ENCODE results near the gene DAPK1.

DAPK1 gene

GRCh38 chr9:87670572-87671264 is 173.1 kb downstream of the DAPK1 start:
- Histone ChIP-seq H3K4me1 (ENCODE audit: control insufficient read depth, insufficient read depth, low read length) (no peaks in the 10 kb centered on the region), H3K27me3 (ENCODE audit: control insufficient read depth, insufficient read depth, low read length) (no peaks in the 10 kb centered on the region), H3K36me3 (ENCODE audit: control insufficient read depth, insufficient read depth, low read length) (peaks cover 4% of the 10 kb centered on the region), H3K9ac (ENCODE audit: low read length) (no peak overlapping the region), H3K27ac (ENCODE audit: low read depth, low read length) (no peak overlapping the region), H3K4me3 (ENCODE audit: low read length) (no peak overlapping the region)

DNA sequence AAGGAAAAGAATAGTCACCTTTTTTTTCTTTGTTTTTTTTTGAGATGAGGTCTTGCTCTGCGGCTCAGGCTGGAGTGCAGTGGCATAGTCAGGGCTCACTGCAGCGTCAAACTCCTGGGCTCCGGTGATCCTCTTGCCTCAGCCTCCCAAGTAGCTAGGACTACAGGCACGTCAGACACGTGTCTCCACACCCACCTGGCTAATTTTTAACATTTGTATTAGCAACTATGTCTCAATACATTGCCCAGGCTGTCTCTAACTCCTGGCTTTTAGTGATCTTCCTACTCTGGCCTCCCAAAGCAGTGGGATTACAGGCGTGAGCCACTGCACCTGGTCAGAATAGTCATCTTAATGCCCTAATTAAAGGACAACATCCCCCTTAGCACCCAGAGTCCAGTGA is 173.8 kb downstream of the DAPK1 start:
- no peaks in the 10 kb centered on the region for H3K4me1 ChIP-seq (ENCODE audit: control insufficient read depth, insufficient read depth, low read length)
- peaks cover 4% of the 10 kb centered on the region for H3K36me3 ChIP-seq (ENCODE audit: control insufficient read depth, insufficient read depth, low read length)
- H3K27ac ChIP-seq (ENCODE audit: low read depth, low read length) = no peak overlapping the region
- no peak overlapping the region for H3K4me3 ChIP-seq (ENCODE audit: low read length)
- no peak overlapping the region for H3K9ac ChIP-seq (ENCODE audit: low read length)
- no peaks in the 10 kb centered on the region for H3K27me3 ChIP-seq (ENCODE audit: control insufficient read depth, insufficient read depth, low read length)

DNA sequence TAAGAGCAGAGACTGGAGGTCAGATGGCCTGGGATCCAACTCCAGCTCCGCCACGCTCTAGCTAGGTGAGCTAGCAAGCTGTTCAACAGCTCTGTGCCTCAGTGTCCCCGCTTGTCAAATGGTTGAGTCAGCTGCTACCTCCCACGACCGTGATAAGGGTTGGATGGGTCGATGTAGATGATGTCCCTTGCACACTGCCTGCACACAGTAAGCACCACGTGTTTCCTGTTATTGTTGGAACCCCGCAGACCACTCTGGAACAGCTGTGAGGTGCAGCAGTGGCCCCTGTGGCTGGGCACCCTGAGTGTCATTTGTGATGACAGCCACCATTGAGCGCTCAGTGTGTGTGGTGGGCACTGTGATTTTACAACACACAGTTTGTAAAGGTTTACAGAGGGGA is 174.3 kb downstream of the DAPK1 start:
- H3K36me3 ChIP-seq (ENCODE audit: control insufficient read depth, insufficient read depth, low read length) = peaks cover 4% of the 10 kb centered on the region
- peaks cover 3% of the 10 kb centered on the region for H3K4me1 ChIP-seq (ENCODE audit: control insufficient read depth, insufficient read depth, low read length)
- H3K27me3 ChIP-seq (ENCODE audit: control insufficient read depth, insufficient read depth, low read length) = no peaks in the 10 kb centered on the region
- H3K4me3 ChIP-seq (ENCODE audit: low read length) = no peak overlapping the region
- H3K27ac ChIP-seq (ENCODE audit: low read depth, low read length) = no peak overlapping the region
- no peak overlapping the region for H3K9ac ChIP-seq (ENCODE audit: low read length)

- Histone ChIP-seq H3K4me1 (ENCODE audit: control insufficient read depth, insufficient read depth, low read length) (peaks cover 8% of the 10 kb centered on the region), H3K9ac (ENCODE audit: low read length) (no peak overlapping the region), H3K36me3 (ENCODE audit: control insufficient read depth, insufficient read depth, low read length) (peaks cover 4% of the 10 kb centered on the region), H3K27me3 (ENCODE audit: control insufficient read depth, insufficient read depth, low read length) (no peaks in the 10 kb centered on the region), H3K4me3 (ENCODE audit: low read length) (no peak overlapping the region), H3K27ac (ENCODE audit: low read depth, low read length) (no peak overlapping the region)
Observed at GRCh38 chr9:87672586-87672985, 174.9 kb downstream of the DAPK1 start.

- Histone ChIP-seq H3K9ac (ENCODE audit: low read length) (no peak overlapping the region), H3K4me1 (ENCODE audit: control insufficient read depth, insufficient read depth, low read length) (peaks cover 8% of the 10 kb centered on the region), H3K27ac (ENCODE audit: low read depth, low read length) (no peak overlapping the region), H3K36me3 (ENCODE audit: control insufficient read depth, insufficient read depth, low read length) (peaks cover 4% of the 10 kb centered on the region), H3K4me3 (ENCODE audit: low read length) (no peak overlapping the region), H3K27me3 (ENCODE audit: control insufficient read depth, insufficient read depth, low read length) (no peaks in the 10 kb centered on the region)
Observed at GRCh38 chr9:87673446-87674120, 175.9 kb downstream of the DAPK1 start.

DNA sequence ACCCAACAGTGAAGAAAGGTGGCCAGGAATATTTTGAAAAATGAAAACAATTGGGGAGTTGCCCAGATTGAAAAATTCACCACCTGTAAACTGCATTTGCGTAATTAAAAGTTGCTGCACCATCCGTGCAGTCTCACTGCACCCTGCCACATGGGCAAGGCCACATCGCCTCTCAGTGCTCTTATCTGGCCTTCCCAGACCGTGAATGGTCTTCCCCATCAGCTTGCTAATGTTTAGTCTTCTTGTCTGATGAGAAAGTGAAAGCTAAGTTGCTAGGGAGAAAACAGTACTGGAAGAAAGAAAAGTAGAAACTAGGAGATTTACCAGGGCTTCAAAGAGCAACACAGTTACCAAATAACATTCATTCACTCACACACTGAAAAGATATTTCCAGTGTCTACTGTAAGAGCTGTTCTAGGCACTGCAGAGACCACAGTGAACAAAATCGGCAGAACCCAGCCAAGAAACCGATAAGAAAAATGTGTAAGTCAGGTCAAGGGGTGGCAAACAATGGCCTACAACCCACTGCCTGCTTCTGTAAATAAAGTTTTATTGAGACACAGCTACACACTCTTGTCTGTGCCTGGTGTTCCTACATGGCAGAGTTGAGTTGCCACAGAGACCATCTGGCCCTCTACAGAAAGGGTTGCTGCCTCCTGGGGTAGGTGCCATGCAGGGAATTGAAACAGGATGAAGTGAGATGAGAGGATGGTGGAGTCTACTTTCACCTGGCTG is 177.1 kb downstream of the DAPK1 start:
- H3K27me3 ChIP-seq (ENCODE audit: control insufficient read depth, insufficient read depth, low read length) = no peaks in the 10 kb centered on the region
- no peak overlapping the region for H3K4me3 ChIP-seq (ENCODE audit: low read length)
- no peak overlapping the region for H3K9ac ChIP-seq (ENCODE audit: low read length)

GRCh38 chr9:87675906-87676515 is 178.3 kb downstream of the DAPK1 start:
- H3K9ac ChIP-seq (ENCODE audit: low read length) = no peak overlapping the region
- H3K4me1 ChIP-seq (ENCODE audit: control insufficient read depth, insufficient read depth, low read length) = peaks cover 8% of the 10 kb centered on the region
- H3K27ac ChIP-seq (ENCODE audit: low read depth, low read length) = no peak overlapping the region
- H3K4me3 ChIP-seq (ENCODE audit: low read length) = no peak overlapping the region
- H3K27me3 ChIP-seq (ENCODE audit: control insufficient read depth, insufficient read depth, low read length) = no peaks in the 10 kb centered on the region
- H3K36me3 ChIP-seq (ENCODE audit: control insufficient read depth, insufficient read depth, low read length) = peaks cover 4% of the 10 kb centered on the region

More for the DNA sequence above, 177.1 kb downstream of the DAPK1 start:
- no peak overlapping the region for H3K27ac ChIP-seq (ENCODE audit: low read depth, low read length)
- H3K4me1 ChIP-seq (ENCODE audit: control insufficient read depth, insufficient read depth, low read length) = peaks cover 8% of the 10 kb centered on the region
- H3K36me3 ChIP-seq (ENCODE audit: control insufficient read depth, insufficient read depth, low read length) = peaks cover 4% of the 10 kb centered on the region

GRCh38 chr9:87676976-87677775 is 179.5 kb downstream of the DAPK1 start:
- H3K4me1 ChIP-seq (ENCODE audit: control insufficient read depth, insufficient read depth, low read length) = peaks cover 8% of the 10 kb centered on the region
- H3K4me3 ChIP-seq (ENCODE audit: low read length) = no peak overlapping the region
- peaks cover 9% of the 10 kb centered on the region for H3K36me3 ChIP-seq (ENCODE audit: control insufficient read depth, insufficient read depth, low read length)
- H3K27ac ChIP-seq (ENCODE audit: low read depth, low read length) = no peak overlapping the region
- H3K9ac ChIP-seq (ENCODE audit: low read length) = no peak overlapping the region
- no peaks in the 10 kb centered on the region for H3K27me3 ChIP-seq (ENCODE audit: control insufficient read depth, insufficient read depth, low read length)

DNA sequence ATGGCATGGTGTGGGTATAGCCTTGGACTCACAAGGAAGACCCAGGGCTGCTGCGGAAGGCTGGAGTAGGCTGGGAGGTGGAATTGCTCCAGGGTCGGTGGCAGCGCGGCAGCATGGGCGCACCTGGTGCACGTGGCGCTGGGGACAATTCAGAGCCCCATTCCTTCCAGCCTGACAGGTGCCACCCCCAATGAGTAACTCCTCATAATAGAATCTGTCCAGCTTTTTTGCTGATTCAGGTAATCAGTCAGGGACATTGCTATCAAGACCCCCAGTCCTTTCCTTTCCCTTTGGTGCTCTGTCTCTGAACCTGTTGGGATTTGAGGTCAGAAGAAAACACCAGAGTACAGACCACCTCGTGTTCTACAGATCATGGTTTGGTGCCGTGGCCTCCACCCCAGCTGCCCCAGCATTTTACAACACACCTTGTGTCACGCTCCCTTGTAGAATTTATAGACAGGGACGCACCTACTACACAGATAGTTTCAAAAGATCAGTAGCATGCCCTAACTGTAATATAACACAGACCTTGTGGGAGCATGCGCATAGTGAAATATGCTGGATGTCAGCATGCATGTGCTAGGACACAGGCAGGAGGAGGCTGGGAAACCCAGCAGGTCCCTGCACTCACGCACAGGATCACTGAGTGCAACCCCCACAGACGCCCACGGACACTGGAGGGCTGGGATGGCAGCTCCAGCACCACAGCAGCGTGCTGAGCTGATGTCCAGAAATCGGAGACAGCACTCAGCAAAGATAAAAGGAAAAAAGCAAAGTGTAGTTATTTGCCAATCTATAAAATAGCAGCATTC is 180.3 kb downstream of the DAPK1 start:
- H3K4me3 ChIP-seq (ENCODE audit: low read length) = no peak overlapping the region
- H3K27ac ChIP-seq (ENCODE audit: low read depth, low read length) = no peak overlapping the region
- no peak overlapping the region for H3K9ac ChIP-seq (ENCODE audit: low read length)
- H3K36me3 ChIP-seq (ENCODE audit: control insufficient read depth, insufficient read depth, low read length) = peaks cover 10% of the 10 kb centered on the region
- no peaks in the 10 kb centered on the region for H3K27me3 ChIP-seq (ENCODE audit: control insufficient read depth, insufficient read depth, low read length)
- H3K4me1 ChIP-seq (ENCODE audit: control insufficient read depth, insufficient read depth, low read length) = peaks cover 8% of the 10 kb centered on the region

DNA sequence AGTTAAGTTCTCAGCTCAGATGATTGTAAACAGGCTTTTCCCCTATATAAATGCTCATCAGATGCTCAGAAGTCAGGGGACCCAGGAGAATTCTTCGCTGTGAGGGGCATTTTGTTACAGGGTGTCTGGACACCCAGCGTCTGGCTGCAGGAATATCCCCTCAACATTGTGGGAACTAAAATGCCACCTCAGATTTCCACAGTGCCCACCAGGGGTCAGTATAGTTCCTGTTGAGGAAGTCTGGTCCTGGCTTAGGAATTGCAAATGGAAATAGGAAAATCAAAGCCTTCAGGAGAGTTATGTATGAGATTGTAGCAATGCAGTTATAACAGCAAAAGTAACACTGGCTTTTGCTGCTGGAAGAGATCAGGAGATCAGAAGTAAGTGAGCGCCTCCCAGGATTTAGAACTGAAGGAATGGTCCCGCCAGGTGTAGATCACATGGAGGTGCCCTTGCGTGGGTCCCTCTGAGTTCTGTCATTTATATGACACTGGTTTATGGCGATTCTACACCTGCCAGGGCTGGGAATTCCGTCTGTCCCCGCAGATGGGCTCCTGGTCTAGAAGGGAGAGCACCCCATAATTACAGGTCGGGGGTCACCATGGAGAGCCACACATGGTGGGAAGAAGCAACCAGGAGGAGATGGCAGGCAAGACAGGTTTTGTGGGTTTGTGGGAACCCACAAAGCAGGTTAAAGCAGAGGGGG is 181.1 kb downstream of the DAPK1 start:
- H3K27me3 ChIP-seq (ENCODE audit: control insufficient read depth, insufficient read depth, low read length) = no peaks in the 10 kb centered on the region
- H3K9ac ChIP-seq (ENCODE audit: low read length) = no peak overlapping the region
- H3K27ac ChIP-seq (ENCODE audit: low read depth, low read length) = no peak overlapping the region
- peaks cover 12% of the 10 kb centered on the region for H3K36me3 ChIP-seq (ENCODE audit: control insufficient read depth, insufficient read depth, low read length)
- H3K4me3 ChIP-seq (ENCODE audit: low read length) = no peak overlapping the region
- peaks cover 8% of the 10 kb centered on the region for H3K4me1 ChIP-seq (ENCODE audit: control insufficient read depth, insufficient read depth, low read length)
